HEK293 (cell line): ENCODE measurements around the gene CRNKL1.

Experiments used
- BCL11B ChIP-seq: fragments of 450-650 bp; formaldehyde crosslinking; IDR thresholded peaks from 2 replicates; pipeline ENCODE4 v1.5.1; 2016; ENCODE audit warnings: low read depth, missing biosample characterization, missing genetic modification characterization
- KLF1 ChIP-seq: fragments of 450-650 bp; formaldehyde crosslinking; IDR thresholded peaks from 2 replicates; pipeline ENCODE4 v1.5.1; 2016; ENCODE audit warnings: missing biosample characterization, missing genetic modification characterization
- KLF10 ChIP-seq: fragments of 450-650 bp; IDR thresholded peaks from 2 replicates; pipeline ENCODE4 v1.5.1; 2018; ENCODE audit warnings: missing biosample characterization, mild to moderate bottlenecking, missing genetic modification characterization
- MEIS1 ChIP-seq: sonication (generic); formaldehyde crosslinking; IDR thresholded peaks from 2 replicates; pipeline ENCODE4 v1.8.1; 2022; ENCODE audit warnings: missing genetic modification reagents, mild to moderate bottlenecking, borderline replicate concordance
- OVOL3 ChIP-seq: fragments of 450-650 bp; formaldehyde crosslinking; IDR thresholded peaks from 2 replicates; pipeline ENCODE4 v1.5.1; 2016; ENCODE audit warnings: missing biosample characterization, missing genetic modification characterization
- REPIN1 ChIP-seq: fragments of 450-650 bp; formaldehyde crosslinking; IDR thresholded peaks from 2 replicates; pipeline ENCODE4 v1.5.1; 2017; ENCODE audit warnings: missing biosample characterization, missing genetic modification characterization, low read depth
- TRIM28 ChIP-seq: IDR thresholded peaks from 2 replicates; pipeline ENCODE4 v1.6.1; 2011; ENCODE audit warnings: low read length, control low read depth, borderline replicate concordance
- ZBTB1 ChIP-seq: fragments of 450-650 bp; formaldehyde crosslinking; IDR thresholded peaks from 2 replicates; pipeline ENCODE4 v1.5.1; 2016; ENCODE audit warnings: missing biosample characterization, missing genetic modification characterization
- ZNF112 ChIP-seq: fragments of 450-650 bp; formaldehyde crosslinking; IDR thresholded peaks from 2 replicates; pipeline ENCODE4 v1.5.0; 2017; ENCODE audit warnings: missing biosample characterization, missing genetic modification characterization
- ZNF114 ChIP-seq: fragments of 450-650 bp; formaldehyde crosslinking; IDR thresholded peaks from 2 replicates; pipeline ENCODE4 v1.5.0; 2017; ENCODE audit warnings: missing biosample characterization, missing genetic modification characterization
- ZNF132 ChIP-seq: fragments of 450-650 bp; formaldehyde crosslinking; IDR thresholded peaks from 2 replicates; pipeline ENCODE4 v1.5.1; 2017; ENCODE audit warnings: missing biosample characterization, missing genetic modification characterization, borderline replicate concordance
- ZNF138 ChIP-seq: fragments of 450-650 bp; formaldehyde crosslinking; IDR thresholded peaks from 2 replicates; pipeline ENCODE4 v1.5.1; 2016; ENCODE audit warnings: missing biosample characterization, missing genetic modification characterization, borderline replicate concordance
- ZNF169 ChIP-seq: fragments of 450-650 bp; formaldehyde crosslinking; IDR thresholded peaks from 2 replicates; pipeline ENCODE4 v1.5.1; 2016; ENCODE audit warnings: missing biosample characterization, missing genetic modification characterization
- ZNF175 ChIP-seq: fragments of 450-650 bp; formaldehyde crosslinking; IDR thresholded peaks from 2 replicates; pipeline ENCODE4 v1.5.1; 2016; ENCODE audit warnings: missing biosample characterization, missing genetic modification characterization
- ZNF184 ChIP-seq: fragments of 450-650 bp; IDR thresholded peaks from 2 replicates; pipeline ENCODE4 v1.5.1; 2018; ENCODE audit warnings: missing biosample characterization, mild to moderate bottlenecking, missing genetic modification characterization
- ZNF311 ChIP-seq: fragments of 450-650 bp; formaldehyde crosslinking; IDR thresholded peaks from 2 replicates; pipeline ENCODE4 v1.5.1; 2017; ENCODE audit warnings: missing biosample characterization, missing genetic modification characterization, borderline replicate concordance
- ZNF335 ChIP-seq: fragments of 450-650 bp; formaldehyde crosslinking; conservative IDR thresholded peaks from 2 replicates; pipeline ENCODE4 v1.5.1; 2016; ENCODE audit warnings: missing biosample characterization, missing genetic modification characterization
- ZNF341 ChIP-seq: fragments of 450-650 bp; formaldehyde crosslinking; IDR thresholded peaks from 2 replicates; pipeline ENCODE4; 2016; ENCODE audit warnings: low read depth, missing biosample characterization, missing genetic modification characterization
- ZNF48 ChIP-seq: fragments of 450-650 bp; formaldehyde crosslinking; IDR thresholded peaks from 2 replicates; pipeline ENCODE4 v1.5.1; 2016; ENCODE audit warnings: missing biosample characterization, missing genetic modification characterization
- ZNF514 ChIP-seq: fragments of 450-650 bp; formaldehyde crosslinking; IDR thresholded peaks from 2 replicates; pipeline ENCODE4 v1.5.1; 2016; ENCODE audit warnings: missing biosample characterization, missing genetic modification characterization
- ZNF529 ChIP-seq: fragments of 450-650 bp; formaldehyde crosslinking; IDR thresholded peaks from 2 replicates; pipeline ENCODE4 v1.5.1; 2017; ENCODE audit warnings: missing genetic modification characterization, missing biosample characterization; ENCODE audit not compliant: insufficient replicate concordance
- ZNF558 ChIP-seq: fragments of 450-650 bp; formaldehyde crosslinking; IDR thresholded peaks from 2 replicates; pipeline ENCODE4 v1.5.1; 2016; ENCODE audit warnings: missing biosample characterization, missing genetic modification characterization
- ZNF621 ChIP-seq: fragments of 450-650 bp; formaldehyde crosslinking; IDR thresholded peaks from 2 replicates; pipeline ENCODE4 v1.5.1; 2017; ENCODE audit warnings: missing biosample characterization, missing genetic modification characterization
- ZNF624 ChIP-seq: fragments of 450-650 bp; formaldehyde crosslinking; IDR thresholded peaks from 2 replicates; pipeline ENCODE4 v1.5.1; 2017; ENCODE audit warnings: missing biosample characterization, missing genetic modification characterization
- ZNF629 ChIP-seq: fragments of 450-650 bp; formaldehyde crosslinking; IDR thresholded peaks from 2 replicates; pipeline ENCODE4 v1.5.1; 2017; ENCODE audit warnings: missing biosample characterization, missing genetic modification characterization
- ZNF701 ChIP-seq: fragments of 450-650 bp; formaldehyde crosslinking; IDR thresholded peaks from 2 replicates; pipeline ENCODE4 v1.5.1; 2016; ENCODE audit warnings: missing biosample characterization, missing genetic modification characterization
- TF ChIP-seq, protein P1 (sequence below): fragments of 450-650 bp; formaldehyde crosslinking; IDR thresholded peaks from 2 replicates; pipeline ENCODE4 v1.5.1; 2016; ENCODE audit warnings: missing biosample characterization, missing genetic modification characterization, borderline replicate concordance
- TF ChIP-seq, protein P2 (sequence below): fragments of 450-650 bp; formaldehyde crosslinking; IDR thresholded peaks from 2 replicates; pipeline ENCODE4 v1.5.1; 2016; ENCODE audit warnings: missing biosample characterization, missing genetic modification characterization
- TF ChIP-seq, protein P3 (sequence below): fragments of 450-650 bp; formaldehyde crosslinking; IDR thresholded peaks from 2 replicates; pipeline ENCODE4 v1.5.1; 2016; ENCODE audit warnings: missing biosample characterization, missing genetic modification characterization
- TF ChIP-seq, protein P4 (sequence below): fragments of 450-650 bp; formaldehyde crosslinking; IDR thresholded peaks from 2 replicates; pipeline ENCODE4 v1.5.1; 2016; ENCODE audit warnings: missing biosample characterization, missing genetic modification characterization
- TF ChIP-seq, protein P5 (sequence below): fragments of 450-650 bp; formaldehyde crosslinking; IDR thresholded peaks from 2 replicates; pipeline ENCODE4 v1.5.1; 2017; ENCODE audit warnings: missing biosample characterization, missing genetic modification characterization

CRNKL1 gene

DNA sequence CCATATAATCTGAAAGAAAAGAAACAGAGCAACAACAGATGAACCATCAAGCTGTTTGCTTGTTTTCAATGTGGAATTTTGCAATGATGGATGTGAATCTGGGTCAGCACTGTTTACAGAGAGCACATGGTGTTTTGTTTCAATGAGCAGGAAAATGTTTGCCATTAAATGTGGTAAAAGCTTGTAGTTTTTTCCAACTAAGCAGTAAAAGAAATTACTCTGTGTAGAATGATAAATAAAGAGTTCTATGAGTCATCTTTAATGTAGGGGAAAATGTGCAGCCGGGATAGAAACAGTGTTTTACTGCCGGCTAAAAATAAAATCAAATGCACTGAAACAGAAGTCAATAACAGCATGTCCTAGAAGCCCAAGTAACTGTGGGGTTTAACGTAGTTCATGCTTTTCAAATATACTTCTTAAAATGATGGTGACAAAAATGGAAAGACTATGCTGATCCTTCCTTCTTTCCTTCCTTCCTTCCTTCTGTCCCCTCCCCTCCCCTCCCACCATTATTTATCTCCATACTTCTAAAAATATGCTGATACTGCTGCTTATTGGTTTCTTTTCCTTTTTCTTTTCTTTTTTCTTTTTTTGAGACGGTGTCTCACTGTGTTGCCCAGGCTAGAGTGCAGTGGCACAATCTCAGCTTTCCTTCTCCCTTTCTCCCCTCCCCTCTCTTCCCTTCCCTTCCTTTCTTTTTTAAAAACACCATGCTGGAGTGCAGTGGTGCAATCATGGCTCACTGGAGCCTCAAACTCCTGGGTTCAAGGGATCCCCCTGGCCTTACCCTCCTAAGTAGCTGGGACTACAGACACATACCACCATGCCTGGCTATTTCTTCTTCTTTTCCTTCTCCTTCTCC, 41.4 kb downstream of the CRNKL1 start (continued):
- no peak for TF ChIP-seq ZNF701
- no peak for TF ChIP-seq ZNF558 (tag by site-specific recombination)
- TF ChIP-seq, protein P1, sequence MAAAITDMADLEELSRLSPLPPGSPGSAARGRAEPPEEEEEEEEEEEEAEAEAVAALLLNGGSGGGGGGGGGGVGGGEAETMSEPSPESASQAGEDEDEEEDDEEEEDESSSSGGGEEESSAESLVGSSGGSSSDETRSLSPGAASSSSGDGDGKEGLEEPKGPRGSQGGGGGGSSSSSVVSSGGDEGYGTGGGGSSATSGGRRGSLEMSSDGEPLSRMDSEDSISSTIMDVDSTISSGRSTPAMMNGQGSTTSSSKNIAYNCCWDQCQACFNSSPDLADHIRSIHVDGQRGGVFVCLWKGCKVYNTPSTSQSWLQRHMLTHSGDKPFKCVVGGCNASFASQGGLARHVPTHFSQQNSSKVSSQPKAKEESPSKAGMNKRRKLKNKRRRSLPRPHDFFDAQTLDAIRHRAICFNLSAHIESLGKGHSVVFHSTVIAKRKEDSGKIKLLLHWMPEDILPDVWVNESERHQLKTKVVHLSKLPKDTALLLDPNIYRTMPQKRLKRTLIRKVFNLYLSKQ (tag by site-specific recombination): no peak
- no peak for TF ChIP-seq MEIS1
- TF ChIP-seq, protein P2, sequence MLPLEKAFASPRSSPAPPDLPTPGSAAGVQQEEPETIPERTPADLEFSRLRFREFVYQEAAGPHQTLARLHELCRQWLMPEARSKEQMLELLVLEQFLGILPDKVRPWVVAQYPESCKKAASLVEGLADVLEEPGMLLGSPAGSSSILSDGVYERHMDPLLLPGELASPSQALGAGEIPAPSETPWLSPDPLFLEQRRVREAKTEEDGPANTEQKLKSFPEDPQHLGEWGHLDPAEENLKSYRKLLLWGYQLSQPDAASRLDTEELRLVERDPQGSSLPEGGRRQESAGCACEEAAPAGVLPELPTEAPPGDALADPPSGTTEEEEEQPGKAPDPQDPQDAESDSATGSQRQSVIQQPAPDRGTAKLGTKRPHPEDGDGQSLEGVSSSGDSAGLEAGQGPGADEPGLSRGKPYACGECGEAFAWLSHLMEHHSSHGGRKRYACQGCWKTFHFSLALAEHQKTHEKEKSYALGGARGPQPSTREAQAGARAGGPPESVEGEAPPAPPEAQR: no peak
- no peak for TF ChIP-seq ZNF169 (tag by site-specific recombination)
- TF ChIP-seq REPIN1: no peak
- peak; percentile 26; the same call in 1 of the 2 replicates for TF ChIP-seq TRIM28
- no peak for TF ChIP-seq ZNF114 (tag by site-specific recombination)
- TF ChIP-seq ZNF112 (tag by site-specific recombination): no peak
- TF ChIP-seq ZNF621 (tag by site-specific recombination): no peak
- TF ChIP-seq, protein P3, sequence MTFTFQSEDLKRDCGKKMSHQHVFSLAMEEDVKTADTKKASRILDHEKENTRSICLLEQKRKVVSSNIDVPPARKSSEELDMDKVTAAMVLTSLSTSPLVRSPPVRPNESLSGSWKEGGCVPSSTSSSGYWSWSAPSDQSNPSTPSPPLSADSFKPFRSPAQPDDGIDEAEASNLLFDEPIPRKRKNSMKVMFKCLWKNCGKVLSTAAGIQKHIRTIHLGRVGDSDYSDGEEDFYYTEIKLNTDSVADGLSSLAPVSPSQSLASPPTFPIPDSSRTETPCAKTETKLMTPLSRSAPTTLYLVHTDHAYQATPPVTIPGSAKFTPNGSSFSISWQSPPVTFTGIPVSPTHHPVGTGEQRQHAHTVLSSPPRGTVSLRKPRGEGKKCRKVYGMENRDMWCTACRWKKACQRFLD: no peak
- no peak for TF ChIP-seq ZNF48
- no peak for TF ChIP-seq ZNF514
- no peak for TF ChIP-seq ZNF138 (tag by site-specific recombination)
- no peak for TF ChIP-seq ZNF175 (tag by site-specific recombination)
- TF ChIP-seq ZNF624 (tag by site-specific recombination): no peak
- TF ChIP-seq ZNF184 (tag by site-specific recombination): peak; percentile 69; the same call in 1 of the 2 replicates
- peak; percentile 13 for TF ChIP-seq ZNF529
- peak; percentile 42; the same call in 1 of the 2 replicates for TF ChIP-seq ZNF629
- TF ChIP-seq KLF10 (tag by site-specific recombination): no peak
- peak; percentile 82 for TF ChIP-seq OVOL3 (tag by site-specific recombination)
- TF ChIP-seq, protein P4, sequence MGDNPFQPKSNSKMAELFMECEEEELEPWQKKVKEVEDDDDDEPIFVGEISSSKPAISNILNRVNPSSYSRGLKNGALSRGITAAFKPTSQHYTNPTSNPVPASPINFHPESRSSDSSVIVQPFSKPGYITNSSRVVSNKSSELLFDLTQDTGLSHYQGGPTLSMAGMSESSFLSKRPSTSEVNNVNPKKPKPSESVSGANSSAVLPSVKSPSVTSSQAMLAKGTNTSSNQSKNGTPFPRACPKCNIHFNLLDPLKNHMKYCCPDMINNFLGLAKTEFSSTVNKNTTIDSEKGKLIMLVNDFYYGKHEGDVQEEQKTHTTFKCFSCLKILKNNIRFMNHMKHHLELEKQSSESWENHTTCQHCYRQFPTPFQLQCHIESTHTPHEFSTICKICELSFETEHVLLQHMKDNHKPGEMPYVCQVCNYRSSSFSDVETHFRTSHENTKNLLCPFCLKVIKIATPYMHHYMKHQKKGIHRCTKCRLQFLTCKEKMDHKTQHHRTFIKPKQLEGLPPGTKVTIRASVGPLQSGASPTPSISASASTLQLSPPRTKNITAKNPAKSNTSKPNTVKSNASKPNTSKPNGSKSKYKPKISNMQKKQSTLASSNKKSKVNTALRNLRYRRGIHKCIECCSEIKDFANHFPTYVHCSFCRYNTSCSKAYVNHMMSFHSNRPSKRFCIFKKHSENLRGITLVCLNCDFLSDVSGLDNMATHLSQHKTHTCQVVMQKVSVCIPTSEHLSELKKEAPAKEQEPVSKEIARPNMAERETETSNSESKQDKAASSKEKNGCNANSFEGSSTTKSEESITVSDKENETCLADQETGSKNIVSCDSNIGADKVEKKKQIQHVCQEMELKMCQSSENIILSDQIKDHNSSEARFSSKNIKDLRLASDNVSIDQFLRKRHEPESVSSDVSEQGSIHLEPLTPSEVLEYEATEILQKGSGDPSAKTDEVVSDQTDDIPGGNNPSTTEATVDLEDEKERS (tag by site-specific recombination): no peak
- no peak for TF ChIP-seq ZNF311 (tag by site-specific recombination)
- TF ChIP-seq BCL11B (tag by site-specific recombination): no peak
- TF ChIP-seq KLF1: no peak
- TF ChIP-seq, protein P5, sequence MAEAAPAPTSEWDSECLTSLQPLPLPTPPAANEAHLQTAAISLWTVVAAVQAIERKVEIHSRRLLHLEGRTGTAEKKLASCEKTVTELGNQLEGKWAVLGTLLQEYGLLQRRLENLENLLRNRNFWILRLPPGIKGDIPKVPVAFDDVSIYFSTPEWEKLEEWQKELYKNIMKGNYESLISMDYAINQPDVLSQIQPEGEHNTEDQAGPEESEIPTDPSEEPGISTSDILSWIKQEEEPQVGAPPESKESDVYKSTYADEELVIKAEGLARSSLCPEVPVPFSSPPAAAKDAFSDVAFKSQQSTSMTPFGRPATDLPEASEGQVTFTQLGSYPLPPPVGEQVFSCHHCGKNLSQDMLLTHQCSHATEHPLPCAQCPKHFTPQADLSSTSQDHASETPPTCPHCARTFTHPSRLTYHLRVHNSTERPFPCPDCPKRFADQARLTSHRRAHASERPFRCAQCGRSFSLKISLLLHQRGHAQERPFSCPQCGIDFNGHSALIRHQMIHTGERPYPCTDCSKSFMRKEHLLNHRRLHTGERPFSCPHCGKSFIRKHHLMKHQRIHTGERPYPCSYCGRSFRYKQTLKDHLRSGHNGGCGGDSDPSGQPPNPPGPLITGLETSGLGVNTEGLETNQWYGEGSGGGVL (tag by site-specific recombination): no peak
- TF ChIP-seq ZBTB1 (tag by site-specific recombination): peak; percentile 45; the same call in 1 of the 2 replicates
- peak; percentile 33; the same call in 1 of the 2 replicates for TF ChIP-seq ZNF335 (tag by site-specific recombination)
- no peak for TF ChIP-seq ZNF341
- no peak for TF ChIP-seq ZNF132 (tag by site-specific recombination)
